SU-DHL-6 (cell line): Measurements from ENCODE around the gene BRICD5.

Source experiments
- H2AFZ ChIP-seq: fragments of 200-600 bp; sonication (generic); 2 replicates; pipeline ENCODE4 v1.6.1; 2014; ENCODE audit warnings: low read depth, mild to moderate bottlenecking, moderate library complexity, mixed read lengths, antibody characterized with exemption, low read length; ENCODE audit not compliant: severe bottlenecking
- H3F3A ChIP-seq: fragments of 200-600 bp; shearing (Covaris generic); 2 replicates; pipeline ENCODE4 v1.6.0; 2016; ENCODE audit warnings: antibody characterized with exemption, mild to moderate bottlenecking; ENCODE audit not compliant: insufficient read depth
- H3K27ac ChIP-seq: fragments of 200-600 bp; sonication (generic); 2 replicates; pipeline ENCODE4 v1.5.1; 2016; ENCODE audit warnings: low read depth, mild to moderate bottlenecking, low read length, moderate library complexity, mixed read lengths
- H3K27me3 ChIP-seq: fragments of 200-600 bp; sonication (generic), shearing (Covaris generic); 2 replicates; pipeline ENCODE4 v1.6.0; 2014; ENCODE audit warnings: mild to moderate bottlenecking, low read length
- H3K36me3 ChIP-seq: fragments of 200-600 bp; sonication (generic); 2 replicates; pipeline ENCODE4 v1.6.1; 2014; ENCODE audit warnings: mild to moderate bottlenecking, low read length, mixed read lengths
- H3K4me2 ChIP-seq: fragments of 300-600, 200-600 bp; shearing (Covaris generic), sonication (generic); 2 replicates; pipeline ENCODE4 v1.6.0; 2014; ENCODE audit warnings: low read length, low read depth, mild to moderate bottlenecking; ENCODE audit not compliant: poor library complexity, severe bottlenecking
- H3K4me3 ChIP-seq: fragments of 200-600 bp; sonication (generic); 2 replicates; pipeline ENCODE4 v1.5.1; 2014; ENCODE audit warnings: antibody characterized with exemption, low read length, mild to moderate bottlenecking, mixed read lengths; ENCODE audit not compliant: insufficient read depth, poor library complexity, severe bottlenecking
- H3K79me2 ChIP-seq: fragments of 200-600 bp; sonication (generic); 2 replicates; pipeline ENCODE4 v1.6.1; 2014; ENCODE audit warnings: mild to moderate bottlenecking, low read length, moderate library complexity; ENCODE audit not compliant: insufficient read depth
- H3K9ac ChIP-seq: fragments of 200-600 bp; sonication (generic); 2 replicates; pipeline ENCODE4 v1.7.0; 2014; ENCODE audit warnings: mild to moderate bottlenecking, low read length
- H3K9me2 ChIP-seq: fragments of 200-600 bp; sonication (generic); replicated peaks from 2 replicates; pipeline ENCODE4 v1.6.1; 2014; ENCODE audit warnings: low read length; ENCODE audit not compliant: insufficient read depth
- H3K9me3 ChIP-seq: fragments of 200-600 bp; sonication (generic); 2 replicates; pipeline ENCODE4 v1.6.1; 2014; ENCODE audit warnings: low read length, mixed read lengths; ENCODE audit not compliant: insufficient read depth
- H4K20me1 ChIP-seq: fragments of 200-600 bp; sonication (generic); 2 replicates; pipeline ENCODE4 v1.6.1; 2014; ENCODE audit warnings: low read depth, mild to moderate bottlenecking, antibody characterized with exemption, low read length, moderate library complexity, mixed read lengths
- CTCF ChIP-seq: fragments of 200-600 bp; sonication (generic); IDR thresholded peaks from one replicate; pipeline ENCODE4 v1.5.1; 2017; ENCODE audit warnings: antibody characterized with exemption, mild to moderate bottlenecking, low read length, moderate library complexity; ENCODE audit not compliant: insufficient read depth, poor library complexity, severe bottlenecking
- EZH2phosphoT487 ChIP-seq: fragments of 200-600 bp; sonication (generic), shearing (Covaris generic); conservative IDR thresholded peaks from 2 replicates; pipeline ENCODE4 v1.6.1; 2018; ENCODE audit warnings: mild to moderate bottlenecking, antibody characterized with exemption, low read length, moderate library complexity, mixed read lengths

The BRICD5 gene

GRCh38 chr16:2210009-2210332 lies 692 bp downstream of the BRICD5 start:
- H3K4me3 ChIP-seq: no peak overlapping the region
- no peaks in the 10 kb centered on the region for H3K9me3 ChIP-seq
- no peaks in the 10 kb centered on the region for H3K36me3 ChIP-seq
- H3F3A ChIP-seq: peaks cover 7% of the 10 kb centered on the region; the same call in 1 of the 2 replicates
- no peak overlapping the region for H3K27ac ChIP-seq
- no peak for TF ChIP-seq CTCF
- no peak for TF ChIP-seq EZH2phosphoT487
- H3K9me2 ChIP-seq: no peaks in the 10 kb centered on the region
- H2AFZ ChIP-seq: no peak overlapping the region
- no peak overlapping the region for H3K4me2 ChIP-seq
- peaks cover 26% of the 10 kb centered on the region for H3K79me2 ChIP-seq
- no peaks in the 10 kb centered on the region for H3K27me3 ChIP-seq
- no peak overlapping the region for H3K9ac ChIP-seq
- no peaks in the 10 kb centered on the region for H4K20me1 ChIP-seq

GRCh38 chr16:2209258-2210008 lies 1.2 kb downstream of the BRICD5 start:
- no peak for TF ChIP-seq EZH2phosphoT487
- no peak for TF ChIP-seq CTCF
- Histone ChIP-seq H3K9me2 (no peaks in the 10 kb centered on the region), H3K4me2 (no peak overlapping the region), H3K4me3 (no peak overlapping the region), H4K20me1 (no peaks in the 10 kb centered on the region), H3K36me3 (no peaks in the 10 kb centered on the region), H3K27ac (no peak overlapping the region), H3F3A (peaks cover 7% of the 10 kb centered on the region; the same call in 1 of the 2 replicates), H3K9me3 (no peaks in the 10 kb centered on the region), H3K9ac (no peak overlapping the region), H3K27me3 (no peaks in the 10 kb centered on the region), H2AFZ (no peak overlapping the region), H3K79me2 (peaks cover 26% of the 10 kb centered on the region)

GRCh38 chr16:2208772-2209171 lies 1.9 kb downstream of the BRICD5 start:
- Histone ChIP-seq H2AFZ (no peak overlapping the region), H4K20me1 (no peaks in the 10 kb centered on the region), H3K9ac (no peak overlapping the region), H3K4me2 (no peak overlapping the region), H3K4me3 (no peak overlapping the region), H3K27ac (no peak overlapping the region), H3K9me2 (no peaks in the 10 kb centered on the region), H3F3A (peaks cover 7% of the 10 kb centered on the region; the same call in 1 of the 2 replicates), H3K27me3 (no peaks in the 10 kb centered on the region), H3K9me3 (no peaks in the 10 kb centered on the region), H3K36me3 (no peaks in the 10 kb centered on the region), H3K79me2 (peaks cover 21% of the 10 kb centered on the region)
- TF ChIP-seq CTCF (no peak), EZH2phosphoT487 (no peak)
